ENCODE data around the gene TBCK. TPM values are rescaled to one million over a fixed set of nuclear protein-coding genes. Genes with fewer than 3 reads are reported as not detected.

Gene TBCK
- total and polyA plus RNA-seq, 9 donors, result 18.3 to 38.7 (median 22.3) TPM

DNA sequence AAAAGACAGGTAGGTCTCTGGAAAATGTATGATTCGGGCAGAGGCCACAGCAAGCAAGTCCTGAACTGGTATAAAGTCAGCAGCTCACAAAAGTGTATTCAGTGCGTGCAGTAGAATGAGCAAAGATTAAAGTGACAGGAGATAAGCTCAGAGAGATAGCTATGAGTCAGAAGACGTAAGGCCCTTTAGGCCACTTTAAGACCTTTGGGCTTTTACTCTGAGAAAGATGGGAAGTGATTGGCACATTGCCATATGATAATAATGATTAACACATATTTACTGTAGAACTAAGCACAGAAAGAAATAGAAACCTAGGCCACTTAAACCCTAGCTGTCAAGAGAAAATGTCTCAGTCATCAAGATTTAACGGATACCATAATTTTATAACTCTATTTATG is 51.7 kb downstream of the TBCK start:
- Histone ChIP-seq H3K27ac (ENCODE audit: low read length) (no peak overlapping the region), H3K9me3 (replicated peaks; ENCODE audit: control insufficient read depth, low read depth, low read length) (no peaks in the 10 kb centered on the region), H3K4me3 (ENCODE audit: low read length) (no peak overlapping the region), H3K27me3 (ENCODE audit: control insufficient read depth, insufficient read depth, low read length) (no peaks in the 10 kb centered on the region), H3K36me3 (ENCODE audit: control insufficient read depth, insufficient read depth, low read length) (no peaks in the 10 kb centered on the region), H3K4me1 (ENCODE audit: control insufficient read depth, insufficient read depth, low read length) (no peaks in the 10 kb centered on the region)
- WGBS (ENCODE audit: insufficient coverage), result 95% methylated on average over 2 of the region's 4 CpGs
- no peak for DNase-seq

DNA sequence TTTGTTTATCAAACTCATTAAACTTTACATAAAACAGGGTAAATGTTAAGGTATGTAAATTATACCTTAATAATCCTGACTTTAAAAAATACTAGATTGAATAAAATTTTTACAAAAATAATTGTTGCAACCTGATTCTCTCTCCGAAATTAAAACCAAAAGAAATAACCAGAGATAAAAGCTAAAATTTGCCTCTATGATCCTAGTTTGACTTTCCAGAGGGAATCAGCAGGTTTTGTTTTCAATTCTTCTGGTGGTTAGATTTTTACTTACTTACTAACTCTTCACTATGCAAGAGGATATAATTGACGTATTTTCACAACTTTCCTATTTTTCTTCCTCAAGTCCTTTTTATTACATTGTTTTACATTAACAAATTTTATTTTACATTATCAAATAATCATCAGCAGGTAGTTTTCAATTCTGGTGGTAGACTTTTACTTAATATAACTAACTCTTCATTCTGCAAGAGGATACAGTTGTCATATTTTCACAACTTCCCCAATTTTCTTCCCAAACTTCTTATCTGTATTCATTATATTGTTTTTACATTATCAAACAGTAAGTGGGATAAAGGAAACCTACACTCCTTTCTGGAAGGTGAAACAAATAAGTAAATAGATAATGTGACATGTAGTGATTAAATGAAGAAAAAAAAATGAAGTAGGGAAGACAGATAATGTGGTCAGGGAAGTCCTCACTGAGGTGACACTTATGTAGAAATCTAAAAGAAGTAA is 52.2 kb downstream of the TBCK start:
- H3K27ac ChIP-seq (ENCODE audit: low read length), result no peak overlapping the region
- no peaks in the 10 kb centered on the region for H3K27me3 ChIP-seq (ENCODE audit: control insufficient read depth, insufficient read depth, low read length)
- no CpG with 5 or more reads among the region's 2 CpGs for WGBS (ENCODE audit: insufficient coverage)
- H3K4me3 ChIP-seq (ENCODE audit: low read length), result no peak overlapping the region
- H3K36me3 ChIP-seq (ENCODE audit: control insufficient read depth, insufficient read depth, low read length), result no peaks in the 10 kb centered on the region
- no peak for DNase-seq
- no peaks in the 10 kb centered on the region for H3K4me1 ChIP-seq (ENCODE audit: control insufficient read depth, insufficient read depth, low read length)
- no peaks in the 10 kb centered on the region for H3K9me3 ChIP-seq (replicated peaks; ENCODE audit: control insufficient read depth, low read depth, low read length)

DNA sequence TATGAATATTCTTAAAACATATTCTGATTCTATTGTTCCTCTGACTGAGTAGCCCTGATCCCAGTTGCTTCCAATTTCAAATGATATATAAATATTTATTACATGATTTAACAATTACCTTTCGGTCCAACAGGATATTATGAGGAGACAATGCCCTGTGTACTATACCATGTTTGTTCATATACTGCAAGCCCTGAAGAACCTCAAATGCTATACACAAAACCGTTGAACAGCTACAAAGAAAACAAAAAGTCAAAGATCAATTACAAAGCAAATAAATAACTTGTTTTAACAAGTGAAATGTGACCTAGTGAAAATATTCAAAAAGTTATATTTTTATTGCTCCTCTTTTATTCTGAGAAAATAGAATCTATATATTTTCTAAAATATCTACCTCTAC is 54.0 kb downstream of the TBCK start:
- H3K27ac ChIP-seq (ENCODE audit: low read length), result no peak overlapping the region
- WGBS (ENCODE audit: insufficient coverage), result no CpG with 5 or more reads among the region's 2 CpGs

GRCh38 chr4:106258145-106259045 is 57.6 kb downstream of the TBCK start:
- H3K4me1 ChIP-seq (ENCODE audit: control insufficient read depth, insufficient read depth, low read length), result no peaks in the 10 kb centered on the region
- no peaks in the 10 kb centered on the region for H3K27me3 ChIP-seq (ENCODE audit: control insufficient read depth, insufficient read depth, low read length)
- H3K27ac ChIP-seq (ENCODE audit: low read length), result no peak overlapping the region
- DNase-seq, result no peak
- peaks cover 15% of the 10 kb centered on the region for H3K36me3 ChIP-seq (ENCODE audit: control insufficient read depth, insufficient read depth, low read length)
- no peak overlapping the region for H3K4me3 ChIP-seq (ENCODE audit: low read length)
- WGBS (ENCODE audit: insufficient coverage), result no CpG with 5 or more reads among the region's 4 CpGs
- no peaks in the 10 kb centered on the region for H3K9me3 ChIP-seq (replicated peaks; ENCODE audit: control insufficient read depth, low read depth, low read length)

More for the DNA sequence above, 54.0 kb downstream of the TBCK start:
- no peaks in the 10 kb centered on the region for H3K27me3 ChIP-seq (ENCODE audit: control insufficient read depth, insufficient read depth, low read length)
- no peaks in the 10 kb centered on the region for H3K9me3 ChIP-seq (replicated peaks; ENCODE audit: control insufficient read depth, low read depth, low read length)
- no peak for DNase-seq
- H3K36me3 ChIP-seq (ENCODE audit: control insufficient read depth, insufficient read depth, low read length), result no peaks in the 10 kb centered on the region
- no peak overlapping the region for H3K4me3 ChIP-seq (ENCODE audit: low read length)
- no peaks in the 10 kb centered on the region for H3K4me1 ChIP-seq (ENCODE audit: control insufficient read depth, insufficient read depth, low read length)

DNA sequence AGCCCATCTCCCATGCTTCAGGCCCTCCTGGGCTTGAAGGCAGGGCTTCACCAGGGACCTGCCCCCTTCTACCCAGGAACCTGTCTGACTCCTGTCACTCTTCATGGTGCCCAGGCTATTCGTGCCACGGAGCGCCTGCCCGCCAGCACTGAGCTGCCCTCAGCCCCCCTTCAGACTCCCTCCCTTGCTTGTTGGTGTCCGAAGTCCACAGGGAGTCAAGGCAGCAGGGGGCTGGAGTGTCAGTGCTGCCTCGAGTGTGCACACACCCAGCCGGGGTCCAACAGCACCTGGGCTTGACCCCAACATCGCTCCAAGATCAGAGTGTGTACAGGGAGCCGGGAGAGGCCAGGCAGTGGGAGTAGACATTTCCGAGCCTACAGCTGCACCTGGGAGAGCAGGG is 59.8 kb downstream of the TBCK start:
- WGBS (ENCODE audit: insufficient coverage), result 98% methylated on average over 10 of the region's 10 CpGs
- Histone ChIP-seq H3K4me1 (ENCODE audit: control insufficient read depth, insufficient read depth, low read length) (no peaks in the 10 kb centered on the region), H3K36me3 (ENCODE audit: control insufficient read depth, insufficient read depth, low read length) (peaks cover 15% of the 10 kb centered on the region)

DNA sequence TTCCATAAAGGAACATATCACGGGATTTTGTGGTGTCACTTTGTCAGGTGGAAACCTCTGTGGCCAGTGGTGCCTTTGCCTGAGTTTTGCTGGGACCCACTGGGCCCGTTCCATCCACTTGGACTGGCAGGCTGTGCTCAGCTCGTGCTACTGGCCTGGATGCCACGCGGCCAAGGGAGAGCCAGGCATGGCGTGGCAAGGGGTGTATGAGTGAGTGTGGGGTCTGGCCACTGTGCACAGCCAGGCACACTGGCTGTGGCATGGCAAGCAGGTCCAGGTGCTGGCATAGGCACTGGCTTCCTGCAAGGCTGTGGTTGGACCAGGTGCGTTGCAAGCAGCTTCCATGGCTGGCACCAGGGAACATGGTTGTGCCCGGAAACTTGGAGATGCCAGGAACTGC is 60.8 kb downstream of the TBCK start:
- no peak overlapping the region for H3K4me3 ChIP-seq (ENCODE audit: low read length)
- H3K9me3 ChIP-seq (replicated peaks; ENCODE audit: control insufficient read depth, low read depth, low read length), result no peaks in the 10 kb centered on the region
- no peaks in the 10 kb centered on the region for H3K4me1 ChIP-seq (ENCODE audit: control insufficient read depth, insufficient read depth, low read length)
- 97% methylated on average over 7 of the region's 8 CpGs for WGBS (ENCODE audit: insufficient coverage)
- H3K27me3 ChIP-seq (ENCODE audit: control insufficient read depth, insufficient read depth, low read length), result no peaks in the 10 kb centered on the region
- no peak overlapping the region for H3K27ac ChIP-seq (ENCODE audit: low read length)
- peaks cover 15% of the 10 kb centered on the region for H3K36me3 ChIP-seq (ENCODE audit: control insufficient read depth, insufficient read depth, low read length)
- DNase-seq, result no peak

More for the DNA sequence above, 59.8 kb downstream of the TBCK start:
- no peaks in the 10 kb centered on the region for H3K27me3 ChIP-seq (ENCODE audit: control insufficient read depth, insufficient read depth, low read length)
- H3K9me3 ChIP-seq (replicated peaks; ENCODE audit: control insufficient read depth, low read depth, low read length), result no peaks in the 10 kb centered on the region
- no peak overlapping the region for H3K4me3 ChIP-seq (ENCODE audit: low read length)
- no peak for DNase-seq
- no peak overlapping the region for H3K27ac ChIP-seq (ENCODE audit: low read length)

DNA sequence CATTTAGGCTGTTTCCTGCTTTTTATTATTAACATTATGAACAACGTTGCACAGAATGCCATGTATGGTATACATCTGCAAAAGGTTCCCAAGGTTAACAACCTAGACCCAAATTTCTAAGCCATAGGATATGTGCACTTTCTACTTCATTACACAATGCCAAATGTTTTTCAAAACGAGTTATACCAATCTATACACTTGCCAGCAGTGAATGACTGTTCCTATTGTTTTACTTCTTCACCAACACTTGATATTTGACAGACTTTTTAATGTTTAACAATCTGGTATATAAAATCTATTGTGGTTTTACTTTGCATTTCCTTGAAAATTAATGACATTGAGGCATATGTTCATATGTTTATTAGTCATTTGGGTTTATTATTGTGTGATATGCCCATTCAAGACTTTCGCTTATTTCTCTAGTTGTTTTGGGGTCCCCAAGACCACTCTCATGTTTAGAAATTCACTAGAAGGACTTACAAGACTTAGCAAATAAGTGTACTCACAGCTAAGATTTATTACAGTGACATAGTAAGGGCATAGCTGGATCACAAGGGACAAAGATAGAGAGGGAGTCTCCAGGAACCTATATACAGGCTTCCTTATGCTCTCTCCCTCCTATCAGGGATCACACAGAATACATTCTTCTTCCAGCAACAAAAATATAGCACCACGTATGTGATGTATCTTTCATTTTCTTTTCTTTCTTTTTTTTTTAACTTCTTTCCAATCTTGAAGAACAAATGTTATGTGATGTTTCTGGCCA is 62.5 kb downstream of the TBCK start:
- H3K4me1 ChIP-seq (ENCODE audit: control insufficient read depth, insufficient read depth, low read length), result no peaks in the 10 kb centered on the region
- no peaks in the 10 kb centered on the region for H3K9me3 ChIP-seq (replicated peaks; ENCODE audit: control insufficient read depth, low read depth, low read length)
- WGBS (ENCODE audit: insufficient coverage), result 56% methylated on average over 1 of the region's 4 CpGs
- no peak overlapping the region for H3K27ac ChIP-seq (ENCODE audit: low read length)
- H3K36me3 ChIP-seq (ENCODE audit: control insufficient read depth, insufficient read depth, low read length), result peaks cover 19% of the 10 kb centered on the region
- no peaks in the 10 kb centered on the region for H3K27me3 ChIP-seq (ENCODE audit: control insufficient read depth, insufficient read depth, low read length)
- no peak for DNase-seq
- no peak overlapping the region for H3K4me3 ChIP-seq (ENCODE audit: low read length)

- H3K27ac ChIP-seq (ENCODE audit: low read length), result no peak overlapping the region
- H3K9me3 ChIP-seq (replicated peaks; ENCODE audit: control insufficient read depth, low read depth, low read length), result no peaks in the 10 kb centered on the region
- H3K36me3 ChIP-seq (ENCODE audit: control insufficient read depth, insufficient read depth, low read length), result peaks cover 7% of the 10 kb centered on the region
- H3K4me1 ChIP-seq (ENCODE audit: control insufficient read depth, insufficient read depth, low read length), result no peaks in the 10 kb centered on the region
- H3K4me3 ChIP-seq (ENCODE audit: low read length), result no peak overlapping the region
- no peaks in the 10 kb centered on the region for H3K27me3 ChIP-seq (ENCODE audit: control insufficient read depth, insufficient read depth, low read length)
- DNase-seq, result no peak
Observed at GRCh38 chr4:106247600-106247999, 68.4 kb downstream of the TBCK start.

DNA sequence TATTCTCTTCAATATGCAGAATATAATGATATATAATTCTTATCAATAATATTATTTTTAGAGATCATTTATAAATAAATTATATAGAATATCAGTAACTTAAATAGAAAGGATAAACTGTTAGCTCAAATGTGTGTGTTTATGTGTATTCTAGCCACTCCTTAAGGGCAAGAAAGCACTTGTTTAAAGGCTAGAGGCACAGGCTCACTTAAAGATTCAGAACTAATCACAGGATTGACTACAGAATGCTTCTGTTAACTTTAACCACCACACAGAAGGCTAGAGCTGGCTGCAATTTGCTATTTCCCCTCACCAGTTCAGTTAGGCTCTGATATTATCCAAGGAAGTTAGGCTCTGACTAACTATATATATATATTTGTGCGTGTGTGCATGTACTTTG is 69.6 kb downstream of the TBCK start:
- Histone ChIP-seq H3K9me3 (replicated peaks; ENCODE audit: control insufficient read depth, low read depth, low read length) (no peaks in the 10 kb centered on the region), H3K4me3 (ENCODE audit: low read length) (no peak overlapping the region), H3K27ac (ENCODE audit: low read length) (no peak overlapping the region), H3K36me3 (ENCODE audit: control insufficient read depth, insufficient read depth, low read length) (peaks cover 7% of the 10 kb centered on the region), H3K4me1 (ENCODE audit: control insufficient read depth, insufficient read depth, low read length) (no peaks in the 10 kb centered on the region), H3K27me3 (ENCODE audit: control insufficient read depth, insufficient read depth, low read length) (no peaks in the 10 kb centered on the region)
- DNase-seq, result no peak
- WGBS (ENCODE audit: insufficient coverage), result no CpG with 5 or more reads among the region's 1 CpG

- Histone ChIP-seq H3K27ac (ENCODE audit: low read length) (no peak overlapping the region), H3K36me3 (ENCODE audit: control insufficient read depth, insufficient read depth, low read length) (peaks cover 7% of the 10 kb centered on the region), H3K9me3 (replicated peaks; ENCODE audit: control insufficient read depth, low read depth, low read length) (no peaks in the 10 kb centered on the region), H3K4me3 (ENCODE audit: low read length) (no peak overlapping the region), H3K27me3 (ENCODE audit: control insufficient read depth, insufficient read depth, low read length) (no peaks in the 10 kb centered on the region), H3K4me1 (ENCODE audit: control insufficient read depth, insufficient read depth, low read length) (no peaks in the 10 kb centered on the region)
- DNase-seq, result no peak
- no CpG with 5 or more reads among the region's 2 CpGs for WGBS (ENCODE audit: insufficient coverage)
Observed at GRCh38 chr4:106245176-106245575, 70.8 kb downstream of the TBCK start.
